ENCODE results near the gene EXOC4.

Gene EXOC4

DNA sequence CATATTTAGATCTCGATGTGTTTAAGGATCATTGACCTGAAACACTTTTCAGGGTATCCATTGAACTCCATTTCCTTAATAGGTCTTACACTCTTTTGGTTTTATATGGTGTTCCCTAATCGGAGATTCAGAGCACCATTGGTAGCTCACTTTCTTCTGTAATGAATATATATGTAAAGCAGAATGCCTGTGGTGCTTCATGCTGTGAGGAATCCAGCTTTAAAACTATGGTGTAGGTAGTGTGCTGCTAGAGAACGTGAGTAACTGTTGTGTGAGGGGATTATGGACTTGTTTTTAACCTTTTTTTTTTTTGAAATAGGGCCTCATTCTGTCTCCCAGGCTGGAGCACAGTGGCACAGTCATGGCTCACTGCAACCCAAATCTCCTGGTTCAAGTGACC lies 497.4 kb downstream of the EXOC4 start:
- no peaks in the 10 kb centered on the region for H3K27me3 ChIP-seq (ENCODE audit: insufficient read depth, low read depth, severe bottlenecking)
- TF ChIP-seq, protein P1, sequence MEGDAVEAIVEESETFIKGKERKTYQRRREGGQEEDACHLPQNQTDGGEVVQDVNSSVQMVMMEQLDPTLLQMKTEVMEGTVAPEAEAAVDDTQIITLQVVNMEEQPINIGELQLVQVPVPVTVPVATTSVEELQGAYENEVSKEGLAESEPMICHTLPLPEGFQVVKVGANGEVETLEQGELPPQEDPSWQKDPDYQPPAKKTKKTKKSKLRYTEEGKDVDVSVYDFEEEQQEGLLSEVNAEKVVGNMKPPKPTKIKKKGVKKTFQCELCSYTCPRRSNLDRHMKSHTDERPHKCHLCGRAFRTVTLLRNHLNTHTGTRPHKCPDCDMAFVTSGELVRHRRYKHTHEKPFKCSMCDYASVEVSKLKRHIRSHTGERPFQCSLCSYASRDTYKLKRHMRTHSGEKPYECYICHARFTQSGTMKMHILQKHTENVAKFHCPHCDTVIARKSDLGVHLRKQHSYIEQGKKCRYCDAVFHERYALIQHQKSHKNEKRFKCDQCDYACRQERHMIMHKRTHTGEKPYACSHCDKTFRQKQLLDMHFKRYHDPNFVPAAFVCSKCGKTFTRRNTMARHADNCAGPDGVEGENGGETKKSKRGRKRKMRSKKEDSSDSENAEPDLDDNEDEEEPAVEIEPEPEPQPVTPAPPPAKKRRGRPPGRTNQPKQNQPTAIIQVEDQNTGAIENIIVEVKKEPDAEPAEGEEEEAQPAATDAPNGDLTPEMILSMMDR (IDR thresholded peaks at IDR 0.05; ENCODE audit: low read depth, low read length), result no peak
- no peak for DNase-seq
- H3K4me3 ChIP-seq (ENCODE audit: low read depth, low read length), result no peak overlapping the region
- H3K9me3 ChIP-seq (ENCODE audit: severe bottlenecking), result no peaks in the 10 kb centered on the region
- no peak overlapping the region for H3K27ac ChIP-seq
- H3K36me3 ChIP-seq, result no peaks in the 10 kb centered on the region

DNA sequence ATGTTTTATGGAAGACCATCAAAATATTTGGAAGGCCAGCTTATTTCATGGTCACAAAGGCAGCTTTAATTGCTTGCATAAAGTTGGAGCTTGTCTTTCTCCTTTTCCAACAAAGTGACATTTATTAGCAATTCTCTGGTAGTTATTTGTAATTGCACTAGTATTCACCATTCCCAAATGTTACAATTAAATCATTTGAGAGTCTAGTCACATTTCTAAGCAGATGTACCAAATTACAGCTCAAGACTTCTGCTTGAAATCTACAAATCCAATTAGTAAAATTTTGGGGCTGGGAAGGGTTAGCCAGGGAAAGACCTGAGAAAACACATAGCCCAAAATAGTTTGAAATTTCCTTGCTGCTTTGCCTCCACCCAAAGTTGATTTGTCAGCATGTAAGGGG lies 498.2 kb downstream of the EXOC4 start:
- Histone ChIP-seq H3K9me3 (ENCODE audit: severe bottlenecking) (no peaks in the 10 kb centered on the region), H3K27me3 (ENCODE audit: insufficient read depth, low read depth, severe bottlenecking) (no peaks in the 10 kb centered on the region), H3K4me3 (ENCODE audit: low read depth, low read length) (no peak overlapping the region), H3K36me3 (no peaks in the 10 kb centered on the region), H3K27ac (no peak overlapping the region)
- TF ChIP-seq, protein P1 (IDR thresholded peaks at IDR 0.05; ENCODE audit: low read depth, low read length), result no peak
- no peak for DNase-seq

DNA sequence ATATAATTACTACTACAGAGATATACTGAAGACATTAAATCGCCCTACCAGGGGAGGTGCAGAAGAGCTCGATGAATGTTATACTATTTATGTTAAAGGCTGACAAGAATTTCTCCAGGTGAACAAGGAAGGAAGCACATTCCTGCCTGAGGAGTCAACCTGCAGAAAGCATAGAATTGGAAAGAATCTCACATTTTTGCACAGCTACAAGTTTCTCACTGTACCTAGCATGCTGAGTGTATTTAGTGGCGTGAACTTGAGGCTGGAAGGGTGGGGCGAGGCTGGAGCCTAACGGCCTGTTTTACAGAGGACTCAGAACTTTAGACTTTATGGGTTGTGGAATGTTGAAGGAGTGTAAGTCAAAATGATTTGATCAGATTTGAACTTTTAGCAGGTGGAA lies 500.6 kb downstream of the EXOC4 start:
- TF ChIP-seq, protein P1 (IDR thresholded peaks at IDR 0.05; ENCODE audit: low read depth, low read length), result no peak

DNA sequence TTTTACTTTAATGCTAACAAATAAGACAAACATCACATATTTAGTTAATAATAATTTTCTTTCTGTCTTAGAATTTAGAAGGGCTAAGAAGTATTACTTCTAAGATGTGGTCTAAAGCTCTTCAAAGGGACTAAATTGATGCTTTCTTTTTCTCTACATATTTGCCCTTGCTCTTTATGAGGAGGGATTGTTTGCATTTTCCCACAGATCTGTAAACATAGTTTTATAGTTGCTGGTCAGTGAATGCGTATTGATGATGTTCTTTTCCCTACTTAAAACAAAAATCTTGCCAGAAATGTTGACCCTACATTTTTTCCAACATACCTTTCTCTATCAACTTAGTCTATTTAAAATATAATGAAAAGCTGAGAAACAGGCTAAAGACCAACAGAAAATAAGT lies 501.8 kb downstream of the EXOC4 start:
- TF ChIP-seq, protein P1 (IDR thresholded peaks at IDR 0.05; ENCODE audit: low read depth, low read length), result no peak
- Histone ChIP-seq H3K27ac (no peak overlapping the region), H3K36me3 (no peaks in the 10 kb centered on the region), H3K9me3 (ENCODE audit: severe bottlenecking) (no peaks in the 10 kb centered on the region), H3K4me3 (ENCODE audit: low read depth, low read length) (no peak overlapping the region), H3K27me3 (ENCODE audit: insufficient read depth, low read depth, severe bottlenecking) (no peaks in the 10 kb centered on the region)
- DNase-seq, result no peak

More for the DNA sequence above, 500.6 kb downstream of the EXOC4 start:
- no peaks in the 10 kb centered on the region for H3K36me3 ChIP-seq
- DNase-seq, result no peak
- no peak overlapping the region for H3K4me3 ChIP-seq (ENCODE audit: low read depth, low read length)
- H3K27me3 ChIP-seq (ENCODE audit: insufficient read depth, low read depth, severe bottlenecking), result no peaks in the 10 kb centered on the region
- H3K27ac ChIP-seq, result no peak overlapping the region
- H3K9me3 ChIP-seq (ENCODE audit: severe bottlenecking), result no peaks in the 10 kb centered on the region

DNA sequence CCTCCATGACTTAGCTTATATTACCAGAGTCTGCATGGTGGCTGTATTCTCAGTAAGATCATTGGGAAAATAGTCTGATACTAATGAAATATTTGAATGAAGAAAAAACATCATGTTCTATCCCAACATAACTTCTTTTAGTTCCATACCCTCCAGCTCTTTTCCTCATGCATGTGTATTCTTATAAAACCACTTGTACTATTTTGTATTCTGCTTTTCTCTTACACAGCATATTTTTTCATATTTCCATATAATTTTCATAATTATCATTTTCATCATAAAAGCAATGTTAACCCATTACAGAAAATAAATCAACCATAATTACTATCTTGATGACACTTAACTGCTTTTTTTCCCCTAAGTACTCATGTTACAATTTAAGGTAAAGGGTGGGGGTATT lies 503.0 kb downstream of the EXOC4 start:
- Histone ChIP-seq H3K27me3 (ENCODE audit: insufficient read depth, low read depth, severe bottlenecking) (no peaks in the 10 kb centered on the region), H3K9me3 (ENCODE audit: severe bottlenecking) (no peaks in the 10 kb centered on the region), H3K36me3 (no peaks in the 10 kb centered on the region), H3K27ac (no peak overlapping the region), H3K4me3 (ENCODE audit: low read depth, low read length) (no peak overlapping the region)
- TF ChIP-seq, protein P1 (IDR thresholded peaks at IDR 0.05; ENCODE audit: low read depth, low read length), result no peak
- DNase-seq, result no peak

DNA sequence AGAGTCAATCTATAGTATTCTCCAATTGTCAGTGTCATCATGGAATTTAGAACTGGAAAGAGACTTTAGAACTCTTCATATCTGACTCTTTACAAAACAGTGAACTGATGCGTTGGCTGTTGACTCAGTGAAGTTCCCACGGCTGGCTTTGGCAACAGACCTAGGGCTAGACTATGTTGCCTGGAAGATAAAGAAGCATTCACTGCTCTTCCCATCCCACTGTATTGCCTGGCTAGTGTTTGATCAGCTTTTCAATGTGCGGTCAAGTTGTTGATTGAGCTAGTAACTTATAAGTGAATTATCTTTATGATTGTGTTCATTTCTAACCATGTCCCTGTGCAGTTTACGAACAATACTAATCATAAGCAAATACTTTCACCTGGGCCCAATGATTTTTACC lies 508.6 kb downstream of the EXOC4 start:
- Histone ChIP-seq H3K4me3 (ENCODE audit: low read depth, low read length) (no peak overlapping the region), H3K9me3 (ENCODE audit: severe bottlenecking) (no peaks in the 10 kb centered on the region), H3K36me3 (no peaks in the 10 kb centered on the region; the same call in 1 of the 2 replicates), H3K27ac (no peak overlapping the region), H3K27me3 (ENCODE audit: insufficient read depth, low read depth, severe bottlenecking) (no peaks in the 10 kb centered on the region)
- TF ChIP-seq, protein P1 (IDR thresholded peaks at IDR 0.05; ENCODE audit: low read depth, low read length), result no peak
- no peak for DNase-seq

All from WERI-Rb-1 (cell line).